ENCODE data around the gene TRANK1.
"Not testable (repeated sequence)": the region's sequence is repeated elsewhere in the genome, so short reads cannot be mapped to it uniquely, and the experiment has no call there.

The TRANK1 gene

GRCh38 chr3:36881735-36882134 lies 63.1 kb downstream of the TRANK1 start:
- Histone ChIP-seq H3K9me3 (ENCODE audit: control insufficient read depth, low read length) (no peaks in the 10 kb centered on the region), H2BK5ac (ENCODE audit: low read depth, low read length, poor library complexity, severe bottlenecking) (no peak overlapping the region), H3K79me1 (replicated peaks; ENCODE audit: low read length, poor library complexity, severe bottlenecking) (no peaks in the 10 kb centered on the region), H3K14ac (ENCODE audit: low read length in 2 of 2) (no peak overlapping the region), H3K4ac (ENCODE audit: low read depth in 1 of 2, low read length in 2 of 2) (no peak overlapping the region), H2BK12ac (ENCODE audit: low read length in 2 of 2) (no peak overlapping the region), H3K4me1 (ENCODE audit: control insufficient read depth, insufficient read depth, low read depth, low read length) (no peaks in the 10 kb centered on the region), H3K18ac (ENCODE audit: low read depth in 1 of 2, low read length in 2 of 2) (no peak overlapping the region), H3K23ac (ENCODE audit: low read length in 2 of 2) (no peak overlapping the region), H4K8ac (ENCODE audit: low read length) (no peak overlapping the region), H2AFZ (ENCODE audit: low read depth, low read length) (no peak overlapping the region), H4K91ac (ENCODE audit: low read length) (no peak overlapping the region), H3K27me3 (ENCODE audit: control insufficient read depth in 1 of 2, insufficient read depth in 1 of 2, low read length in 2 of 2) (no peaks in the 10 kb centered on the region), H2BK120ac (ENCODE audit: low read depth, low read length) (no peak overlapping the region), H3K4me2 (ENCODE audit: low read length, poor library complexity, severe bottlenecking) (no peak overlapping the region), H3K4me3 (ENCODE audit: insufficient read depth in 1 of 2, low read depth in 1 of 2, low read length in 2 of 2) (no peak overlapping the region), H2AK5ac (ENCODE audit: low read length, severe bottlenecking) (no peak overlapping the region), H2BK15ac (ENCODE audit: low read depth, poor library complexity, severe bottlenecking) (no peak overlapping the region), H3K27ac (ENCODE audit: low read length, poor library complexity, severe bottlenecking) (no peak overlapping the region), H3K9ac (ENCODE audit: low read length) (no peak overlapping the region), H3K36me3 (ENCODE audit: control insufficient read depth in 1 of 2, insufficient read depth in 2 of 2, low read depth in 1 of 2, low read length in 2 of 2) (peaks cover 0 to 24% of the 10 kb centered on the region in 2 experiments)
- no peak for DNase-seq
- 100% methylated on average over 2 of the region's 4 CpGs for WGBS

GRCh38 chr3:36879842-36880241 lies 65.0 kb downstream of the TRANK1 start:
- H2BK120ac ChIP-seq (ENCODE audit: low read depth, low read length); H2BK5ac ChIP-seq (ENCODE audit: low read depth, low read length, poor library complexity, severe bottlenecking); H3K9ac ChIP-seq (ENCODE audit: low read length); H3K4me3 ChIP-seq (ENCODE audit: insufficient read depth in 1 of 2, low read depth in 1 of 2, low read length in 2 of 2); H3K4me1 ChIP-seq (ENCODE audit: control insufficient read depth, insufficient read depth, low read depth, low read length); H2AK5ac ChIP-seq (ENCODE audit: low read length, severe bottlenecking); H2BK15ac ChIP-seq (ENCODE audit: low read depth, poor library complexity, severe bottlenecking); H2AFZ ChIP-seq (ENCODE audit: low read depth, low read length); H2BK12ac ChIP-seq (ENCODE audit: low read length in 2 of 2); H3K23ac ChIP-seq (ENCODE audit: low read length in 2 of 2); H3K27ac ChIP-seq (ENCODE audit: low read length, poor library complexity, severe bottlenecking); H3K27me3 ChIP-seq (ENCODE audit: control insufficient read depth in 1 of 2, insufficient read depth in 1 of 2, low read length in 2 of 2); H3K4ac ChIP-seq (ENCODE audit: low read depth in 1 of 2, low read length in 2 of 2); H4K8ac ChIP-seq (ENCODE audit: low read length); H4K91ac ChIP-seq (ENCODE audit: low read length); H3K14ac ChIP-seq (ENCODE audit: low read length in 2 of 2); H3K79me1 ChIP-seq (replicated peaks; ENCODE audit: low read length, poor library complexity, severe bottlenecking); H3K9me3 ChIP-seq (ENCODE audit: control insufficient read depth, low read length); H3K18ac ChIP-seq (ENCODE audit: low read depth in 1 of 2, low read length in 2 of 2); DNase-seq; H3K4me2 ChIP-seq (ENCODE audit: low read length, poor library complexity, severe bottlenecking): not testable (repeated sequence)
- 87% methylated on average over 1 of the region's 1 CpG for WGBS
- H3K36me3 ChIP-seq (ENCODE audit: control insufficient read depth in 1 of 2, insufficient read depth in 2 of 2, low read depth in 1 of 2, low read length in 2 of 2): peaks cover 0 to 18% of the 10 kb centered on the region in 2 experiments

GRCh38 chr3:36877930-36878685 lies 66.7 kb downstream of the TRANK1 start:
- no peak for DNase-seq
- Histone ChIP-seq H3K27ac (ENCODE audit: low read length, poor library complexity, severe bottlenecking) (no peak overlapping the region), H4K8ac (ENCODE audit: low read length) (no peak overlapping the region), H2BK15ac (ENCODE audit: low read depth, poor library complexity, severe bottlenecking) (no peak overlapping the region), H3K18ac (ENCODE audit: low read depth in 1 of 2, low read length in 2 of 2) (no peak overlapping the region), H2AFZ (ENCODE audit: low read depth, low read length) (no peak overlapping the region), H3K9me3 (ENCODE audit: control insufficient read depth, low read length) (no peaks in the 10 kb centered on the region), H2BK120ac (ENCODE audit: low read depth, low read length) (no peak overlapping the region), H3K23ac (ENCODE audit: low read length in 2 of 2) (no peak overlapping the region), H4K91ac (ENCODE audit: low read length) (no peak overlapping the region), H3K4me2 (ENCODE audit: low read length, poor library complexity, severe bottlenecking) (no peak overlapping the region), H3K79me1 (replicated peaks; ENCODE audit: low read length, poor library complexity, severe bottlenecking) (no peaks in the 10 kb centered on the region), H3K4ac (ENCODE audit: low read depth in 1 of 2, low read length in 2 of 2) (no peak overlapping the region), H3K36me3 (ENCODE audit: control insufficient read depth in 1 of 2, insufficient read depth in 2 of 2, low read depth in 1 of 2, low read length in 2 of 2) (peaks cover 0 to 21% of the 10 kb centered on the region in 2 experiments), H2BK5ac (ENCODE audit: low read depth, low read length, poor library complexity, severe bottlenecking) (no peak overlapping the region), H2BK12ac (ENCODE audit: low read length in 2 of 2) (no peak overlapping the region), H2AK5ac (ENCODE audit: low read length, severe bottlenecking) (no peak overlapping the region), H3K27me3 (ENCODE audit: control insufficient read depth in 1 of 2, insufficient read depth in 1 of 2, low read length in 2 of 2) (no peaks in the 10 kb centered on the region), H3K4me1 (ENCODE audit: control insufficient read depth, insufficient read depth, low read depth, low read length) (no peaks in the 10 kb centered on the region), H3K9ac (ENCODE audit: low read length) (no peak overlapping the region), H3K14ac (ENCODE audit: low read length in 2 of 2) (no peak overlapping the region), H3K4me3 (ENCODE audit: insufficient read depth in 1 of 2, low read depth in 1 of 2, low read length in 2 of 2) (no peak overlapping the region)
- 89% methylated on average over 8 of the region's 9 CpGs for WGBS

GRCh38 chr3:36876181-36876936 lies 68.5 kb downstream of the TRANK1 start:
- Histone ChIP-seq H3K36me3 (ENCODE audit: control insufficient read depth in 1 of 2, insufficient read depth in 2 of 2, low read depth in 1 of 2, low read length in 2 of 2) (peaks cover 0 to 24% of the 10 kb centered on the region in 2 experiments), H3K9me3 (ENCODE audit: control insufficient read depth, low read length) (no peaks in the 10 kb centered on the region), H3K14ac (ENCODE audit: low read length in 2 of 2) (no peak overlapping the region), H4K91ac (ENCODE audit: low read length) (no peak overlapping the region), H2AFZ (ENCODE audit: low read depth, low read length) (no peak overlapping the region), H3K23ac (ENCODE audit: low read length in 2 of 2) (no peak overlapping the region), H2AK5ac (ENCODE audit: low read length, severe bottlenecking) (no peak overlapping the region), H3K9ac (ENCODE audit: low read length) (no peak overlapping the region), H3K4me2 (ENCODE audit: low read length, poor library complexity, severe bottlenecking) (no peak overlapping the region), H3K27me3 (ENCODE audit: control insufficient read depth in 1 of 2, insufficient read depth in 1 of 2, low read length in 2 of 2) (no peaks in the 10 kb centered on the region), H3K4ac (ENCODE audit: low read depth in 1 of 2, low read length in 2 of 2) (peak overlapping the region in 1 of 2 experiments; percentile 51), H2BK120ac (ENCODE audit: low read depth, low read length) (no peak overlapping the region), H3K4me3 (ENCODE audit: insufficient read depth in 1 of 2, low read depth in 1 of 2, low read length in 2 of 2) (no peak overlapping the region), H3K27ac (ENCODE audit: low read length, poor library complexity, severe bottlenecking) (no peak overlapping the region), H3K18ac (ENCODE audit: low read depth in 1 of 2, low read length in 2 of 2) (no peak overlapping the region), H3K79me1 (replicated peaks; ENCODE audit: low read length, poor library complexity, severe bottlenecking) (no peaks in the 10 kb centered on the region), H3K4me1 (ENCODE audit: control insufficient read depth, insufficient read depth, low read depth, low read length) (no peaks in the 10 kb centered on the region), H2BK5ac (ENCODE audit: low read depth, low read length, poor library complexity, severe bottlenecking) (no peak overlapping the region), H2BK12ac (ENCODE audit: low read length in 2 of 2) (no peak overlapping the region), H2BK15ac (ENCODE audit: low read depth, poor library complexity, severe bottlenecking) (no peak overlapping the region), H4K8ac (ENCODE audit: low read length) (no peak overlapping the region)
- DNase-seq: peak; percentile 7
- WGBS: 95% methylated on average over 7 of the region's 7 CpGs
